H1 (cell line): ENCODE data around the gene DDX49.

Experiments used
- BCL11A ChIP-seq, 2 experiments: IDR thresholded peaks; one replicate each; pipeline ENCODE4 v1.6.1; 2011; ENCODE audit warnings: low read depth in 2 of 2, low read length in 2 of 2, mild to moderate bottlenecking in 2 of 2
- CHD1 ChIP-seq: IDR thresholded peaks from 2 replicates; pipeline ENCODE4 v1.6.1; 2012; ENCODE audit warnings: low read depth, low read length, improper control_type of control experiment
- EP300 ChIP-seq, 2 experiments: IDR thresholded peaks; 1 replicate in 1 of 2; 2 replicates in 1 of 2; pipeline ENCODE4 v1.6.1; 2011 to 2012; ENCODE audit warnings: low read depth in 2 of 2, low read length in 2 of 2, mild to moderate bottlenecking in 2 of 2, borderline replicate concordance in 1 of 2, inconsistent platforms in 1 of 2, moderate library complexity in 1 of 2
- GABPA ChIP-seq: IDR thresholded peaks from 2 replicates; pipeline ENCODE4 v1.6.1; 2011; ENCODE audit warnings: mild to moderate bottlenecking, low read length, moderate library complexity, borderline replicate concordance; ENCODE audit not compliant: insufficient read depth
- POLR2A ChIP-seq, 2 experiments: IDR thresholded peaks; 1 replicate in 1 of 2; 2 replicates in 1 of 2; pipeline ENCODE4 v1.6.1; 2011; ENCODE audit warnings: low read depth in 2 of 2, low read length in 2 of 2, mild to moderate bottlenecking in 2 of 2; ENCODE audit errors: control extremely low read depth in 1 of 2
- POLR2AphosphoS5 ChIP-seq: IDR thresholded peaks from 2 replicates; pipeline ENCODE4 v1.6.1; 2011; ENCODE audit warnings: low read depth, low read length
- RFX5 ChIP-seq: IDR thresholded peaks from 2 replicates; pipeline ENCODE4 v1.6.1; 2011; ENCODE audit warnings: low read depth, low read length, improper control_type of control experiment, borderline replicate concordance
- TEAD4 ChIP-seq: IDR thresholded peaks from 2 replicates; pipeline ENCODE4 v1.6.1; 2012; ENCODE audit warnings: low read depth, low read length, inconsistent platforms, mixed read lengths
- TF ChIP-seq, protein P1 (sequence below), 3 experiments: IDR thresholded peaks; 1 replicate in 2 of 3; 2 replicates in 1 of 3; pipeline versions ENCODE4 v1.5.1 to v1.6.1; 2011; ENCODE audit warnings: low read length in 3 of 3, mild to moderate bottlenecking in 3 of 3, inconsistent platforms in 2 of 3, low read depth in 1 of 3, moderate library complexity in 1 of 3; ENCODE audit not compliant: insufficient read depth in 1 of 3; ENCODE audit errors: control extremely low read depth in 1 of 3

DNA sequence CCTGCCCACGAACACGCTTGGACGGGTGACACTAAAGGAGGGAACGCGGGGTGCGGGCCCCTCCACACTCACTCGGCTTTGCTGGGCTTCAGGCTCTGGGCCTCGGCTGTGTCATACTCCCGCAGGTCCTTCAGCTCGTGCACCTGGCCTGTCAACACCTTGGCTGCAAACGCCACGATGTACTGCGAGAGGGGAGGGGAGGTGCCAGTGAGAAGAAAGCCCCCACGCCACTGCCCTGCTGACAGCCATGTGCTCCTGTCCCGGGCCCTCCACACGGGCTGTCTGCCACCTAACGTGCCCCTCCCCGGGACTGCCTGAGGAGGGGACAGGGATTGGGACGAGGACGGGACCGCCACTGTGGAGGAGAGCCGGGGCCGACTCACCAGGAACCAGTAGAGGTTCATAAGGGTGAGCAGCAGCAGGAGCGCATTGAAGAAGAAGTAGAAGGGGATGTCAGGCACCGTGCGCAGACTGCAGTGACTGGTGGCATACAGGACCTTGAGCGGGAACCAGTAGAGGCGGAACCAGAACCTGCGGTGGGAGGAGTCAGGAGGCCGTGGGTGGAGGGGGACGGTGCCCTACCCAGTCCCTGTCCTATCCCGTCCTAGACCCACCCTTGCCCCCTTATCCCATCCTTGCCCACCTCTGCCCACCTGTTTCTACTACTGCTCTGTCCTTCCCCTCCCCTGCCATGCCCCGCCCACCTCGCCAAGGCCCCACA, 40.5 kb upstream of the DDX49 start:
- TF ChIP-seq CHD1, result no peak
- TF ChIP-seq, protein P1, sequence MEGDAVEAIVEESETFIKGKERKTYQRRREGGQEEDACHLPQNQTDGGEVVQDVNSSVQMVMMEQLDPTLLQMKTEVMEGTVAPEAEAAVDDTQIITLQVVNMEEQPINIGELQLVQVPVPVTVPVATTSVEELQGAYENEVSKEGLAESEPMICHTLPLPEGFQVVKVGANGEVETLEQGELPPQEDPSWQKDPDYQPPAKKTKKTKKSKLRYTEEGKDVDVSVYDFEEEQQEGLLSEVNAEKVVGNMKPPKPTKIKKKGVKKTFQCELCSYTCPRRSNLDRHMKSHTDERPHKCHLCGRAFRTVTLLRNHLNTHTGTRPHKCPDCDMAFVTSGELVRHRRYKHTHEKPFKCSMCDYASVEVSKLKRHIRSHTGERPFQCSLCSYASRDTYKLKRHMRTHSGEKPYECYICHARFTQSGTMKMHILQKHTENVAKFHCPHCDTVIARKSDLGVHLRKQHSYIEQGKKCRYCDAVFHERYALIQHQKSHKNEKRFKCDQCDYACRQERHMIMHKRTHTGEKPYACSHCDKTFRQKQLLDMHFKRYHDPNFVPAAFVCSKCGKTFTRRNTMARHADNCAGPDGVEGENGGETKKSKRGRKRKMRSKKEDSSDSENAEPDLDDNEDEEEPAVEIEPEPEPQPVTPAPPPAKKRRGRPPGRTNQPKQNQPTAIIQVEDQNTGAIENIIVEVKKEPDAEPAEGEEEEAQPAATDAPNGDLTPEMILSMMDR (IDR thresholded peaks at IDR 0.05; ENCODE audit: control extremely low read depth in 1 of 3, insufficient read depth in 1 of 3, low read depth in 1 of 3, low read length in 3 of 3), result no peak
- no peak for TF ChIP-seq EP300 (IDR thresholded peaks at IDR 0.05; ENCODE audit: borderline replicate concordance in 1 of 2, low read depth in 2 of 2, low read length in 2 of 2)
- no peak for TF ChIP-seq BCL11A (IDR thresholded peaks at IDR 0.05; ENCODE audit: low read depth in 2 of 2, low read length in 2 of 2)
- no peak for TF ChIP-seq RFX5
- no peak for TF ChIP-seq GABPA
- TF ChIP-seq POLR2A (IDR thresholded peaks at IDR 0.05; ENCODE audit: control extremely low read depth in 1 of 2, low read depth in 2 of 2, low read length in 2 of 2), result no peak
- no peak for TF ChIP-seq POLR2AphosphoS5
- TF ChIP-seq TEAD4, result no peak
